CD8-positive, alpha-beta memory T cell (primary cell): Measurements from ENCODE around the gene GIMAP8. TPM values are rescaled to one million over a fixed set of nuclear protein-coding genes. Genes with fewer than 3 reads are reported as not detected.
A peak's percentile ranks its signal among the peaks of the same experiment; 100 is the strongest.

ENCODE experiments used
- CTCF ChIA-PET: fragments of 350-600 bp; sonication (Branson Sonifier 250); formaldehyde crosslinking; loops from one replicate; lab custom pipeline; 2021; ENCODE audit warnings: antibody characterized with exemption; lab: Charles Lee
- POLR2A ChIA-PET: fragments of 350-600 bp; sonication (Branson Sonifier 250); formaldehyde crosslinking; loops from one replicate; lab custom pipeline; 2021; ENCODE audit warnings: antibody characterized with exemption; lab: Charles Lee
- DNase-seq, 5 donors: peaks; one replicate each; pipeline versions ENCODE4 v3.0.0 to v3.0.0-alpha.2; 2020 to 2022; ENCODE audit warnings: mixed read lengths in 1 of 5
- H3K27ac ChIP-seq: one replicate; pipeline ENCODE4 v1.7.0; 2013; ENCODE audit warnings: low read depth, mild to moderate bottlenecking, low read length, moderate library complexity
- H3K27me3 ChIP-seq: 2 replicates; pipeline ENCODE4 v1.7.0; 2013; ENCODE audit warnings: low read length, mild to moderate bottlenecking; ENCODE audit not compliant: insufficient read depth, poor library complexity, severe bottlenecking
- H3K36me3 ChIP-seq: 2 replicates; pipeline ENCODE4 v1.7.0; 2013; ENCODE audit warnings: mild to moderate bottlenecking, low read length, moderate library complexity; ENCODE audit not compliant: insufficient read depth
- H3K4me1 ChIP-seq: 2 replicates; pipeline ENCODE4 v1.7.0; 2013; ENCODE audit warnings: mild to moderate bottlenecking, low read length, moderate library complexity; ENCODE audit not compliant: insufficient read depth
- H3K4me3 ChIP-seq: 2 replicates; pipeline ENCODE4 v1.7.0; 2013; ENCODE audit warnings: mild to moderate bottlenecking, low read length
- H3K9me3 ChIP-seq: 2 replicates; pipeline ENCODE4 v1.7.0; 2013; ENCODE audit warnings: mild to moderate bottlenecking, low read length
- H3K27ac Mint-ChIP-seq, 8 donors: one replicate each; pipeline ENCODE4 v1.8.0; 2020 to 2021; ENCODE audit warnings: mixed read lengths in 8 of 8, mild to moderate bottlenecking in 6 of 8, inconsistent platforms in 3 of 8, moderate library complexity in 3 of 8
- H3K27me3 Mint-ChIP-seq, 2 donors: one replicate each; pipeline ENCODE4 v1.8.0; 2020 to 2021; ENCODE audit warnings: mixed read lengths in 2 of 2, mild to moderate bottlenecking in 1 of 2, moderate library complexity in 1 of 2
- H3K36me3 Mint-ChIP-seq, 3 donors: one replicate each; pipeline ENCODE4 v1.8.0; 2020 to 2021; ENCODE audit warnings: mixed read lengths in 3 of 3, inconsistent platforms in 1 of 3, mild to moderate bottlenecking in 1 of 3
- H3K4me1 Mint-ChIP-seq, 3 donors: one replicate each; pipeline ENCODE4 v1.8.0; 2020 to 2021; ENCODE audit warnings: mixed read lengths in 3 of 3, inconsistent platforms in 1 of 3, mild to moderate bottlenecking in 1 of 3
- H3K4me3 Mint-ChIP-seq, 7 donors: one replicate each; pipeline ENCODE4 v1.8.0; 2020 to 2021; ENCODE audit warnings: mixed read lengths in 7 of 7, mild to moderate bottlenecking in 6 of 7, moderate library complexity in 4 of 7, inconsistent platforms in 2 of 7
- H3K9me3 Mint-ChIP-seq, 5 donors: one replicate each; pipeline ENCODE4 v1.8.0; 2020 to 2022; ENCODE audit warnings: mixed read lengths in 5 of 5, mild to moderate bottlenecking in 3 of 5, moderate library complexity in 2 of 5, inconsistent platforms in 1 of 5
- polyA plus RNA-seq: library from polyadenylated mRNA; unstranded; fragments of 300-500 nt; fragmentation: Illumina TruSeq; gene quantifications from one replicate; pipeline ENCODE4 v1.2.3, GENCODE V29; 2021
- total RNA-seq, 2 experiments: library from RNA; stranded (reverse); gene quantifications; one replicate each; pipeline ENCODE4 v1.2.3, GENCODE V29; 2021

The GIMAP8 gene
- total and polyA plus RNA-seq, 3 experiments from 2014 or later: 11.8 to 30.1 (median 12.3) TPM

DNA sequence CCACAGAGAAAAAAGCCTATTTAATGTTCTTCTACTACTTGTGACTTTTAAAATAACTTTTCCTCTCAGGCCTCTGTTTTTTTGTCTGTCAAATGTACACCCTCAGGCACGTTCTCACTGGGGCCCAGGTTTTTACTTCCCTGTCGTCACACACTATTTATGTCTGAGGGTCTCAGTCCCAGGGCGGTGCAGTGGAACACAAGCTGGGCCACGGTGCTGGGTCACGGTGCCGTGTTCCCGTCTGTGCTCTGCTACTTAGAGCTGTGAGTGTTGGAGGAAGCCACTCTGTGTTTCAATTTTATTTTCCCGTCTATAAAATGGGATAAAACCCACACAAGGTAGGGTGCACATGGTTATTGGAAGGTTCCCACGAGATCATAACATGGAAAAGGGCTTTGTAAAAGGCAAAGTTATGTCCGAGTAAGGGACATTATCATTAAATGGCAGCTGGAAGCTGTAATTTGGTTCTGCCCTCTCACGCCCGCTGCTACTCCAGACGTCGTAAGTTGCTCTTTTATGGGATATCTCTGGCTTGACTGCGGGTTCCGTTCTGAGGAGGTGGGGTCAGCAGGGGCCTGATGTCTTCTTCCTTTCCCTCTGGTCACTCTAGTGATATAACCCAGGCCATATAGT is 46.1 kb upstream of the GIMAP8 start:
- peaks cover 30 to 44% (median 42%) of the 10 kb centered on the region in 3 donors for H3K4me1 Mint-ChIP-seq
- no peaks in the 10 kb centered on the region for H3K27me3 ChIP-seq
- peak overlapping the region; percentile 93 for H3K27ac ChIP-seq
- peak overlapping the region; percentile 86 for H3K4me3 ChIP-seq
- H3K36me3 ChIP-seq: no peaks in the 10 kb centered on the region
- H3K36me3 Mint-ChIP-seq: peaks cover 0 to 23% (median 2%) of the 10 kb centered on the region in 3 donors
- H3K4me3 Mint-ChIP-seq: peak overlapping the region; percentile 83 to 99 (median 91)
- ChIA-PET CTCF (interaction anchor here (0.7 to 1.8 kb wide), 9 partner anchors 17 to 374 kb away, joined by 3 to 7 read pairs (median 3); partner anchors contain the start of gene REPIN1), POLR2A (interaction anchor here (0.8 to 2.0 kb wide), 3 partner anchors 26 to 81 kb away, joined by 3 to 9 read pairs (median 3); partner anchors contain the start of genes ACTR3C, LRRC61 and REPIN1)
- H3K9me3 Mint-ChIP-seq: no peaks in the 10 kb centered on the region
- peak overlapping the region; percentile 84 to 98 (median 95) for H3K27ac Mint-ChIP-seq
- DNase-seq: peak in 1 of 5 donors; percentile 18
- no peaks in the 10 kb centered on the region for H3K9me3 ChIP-seq
- H3K27me3 Mint-ChIP-seq: no peaks in the 10 kb centered on the region
- peaks cover 32% of the 10 kb centered on the region for H3K4me1 ChIP-seq

DNA sequence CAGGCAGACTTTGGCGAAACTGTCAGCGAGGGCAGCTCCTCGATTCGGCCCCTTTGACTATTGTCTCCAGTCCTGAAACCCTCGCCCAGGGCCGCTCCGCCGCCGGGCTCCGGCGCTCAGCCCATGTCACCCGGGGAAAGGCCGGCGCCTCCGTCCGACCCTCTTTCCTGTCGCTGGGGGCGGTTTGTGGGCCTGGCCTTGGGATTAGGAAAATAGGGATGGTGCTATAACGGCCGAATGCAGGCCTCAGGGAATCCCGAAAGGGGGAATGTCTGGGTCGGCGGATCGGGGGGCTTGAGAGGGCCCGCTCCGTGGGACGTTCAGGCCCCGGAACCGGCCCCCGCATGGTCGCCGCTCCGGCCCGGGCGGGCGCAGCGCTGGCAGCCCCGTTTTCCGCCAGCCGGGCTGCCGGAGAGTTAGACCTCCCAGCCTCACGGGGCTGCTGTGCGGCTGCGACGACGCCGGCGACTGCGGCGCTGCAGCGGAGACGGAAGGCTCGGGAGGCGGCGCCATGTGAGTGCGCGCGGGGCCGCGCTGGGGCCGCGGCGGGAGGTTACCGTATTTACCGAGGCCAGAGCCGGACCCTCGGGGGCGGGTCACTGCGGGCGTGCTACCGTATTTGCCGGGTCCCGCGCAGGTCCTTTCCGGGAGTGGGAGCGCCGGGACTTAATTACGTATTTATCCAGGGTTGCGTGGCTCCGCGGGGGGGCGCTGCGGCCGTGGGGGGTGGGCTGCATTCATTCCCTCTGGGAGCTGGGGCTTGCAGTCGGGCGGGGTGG is 45.4 kb upstream of the GIMAP8 start:
- no peaks in the 10 kb centered on the region for H3K9me3 ChIP-seq
- H3K4me3 ChIP-seq: peak overlapping the region; percentile 86
- ChIA-PET CTCF (interaction anchor here (0.5 to 2.3 kb wide), 19 partner anchors 8 to 373 kb away, joined by 3 to 15 read pairs (median 4); partner anchors contain the start of gene REPIN1), POLR2A (interaction anchor here (0.8 to 2.4 kb wide), 8 partner anchors 12 to 350 kb away, joined by 3 to 24 read pairs (median 5); partner anchors contain the start of genes ACTR3C, LRRC61 and REPIN1)
- H3K27me3 ChIP-seq: no peaks in the 10 kb centered on the region
- Mint-ChIP-seq H3K27ac (peak overlapping the region; percentile 89 to 100 (median 98)), H3K4me1 (peaks cover 30 to 44% (median 42%) of the 10 kb centered on the region in 3 donors), H3K36me3 (peaks cover 0 to 31% (median 2%) of the 10 kb centered on the region in 3 donors), H3K9me3 (no peaks in the 10 kb centered on the region), H3K27me3 (no peaks in the 10 kb centered on the region), H3K4me3 (peak overlapping the region; percentile 83 to 99 (median 97))
- H3K36me3 ChIP-seq: no peaks in the 10 kb centered on the region
- H3K27ac ChIP-seq: peak overlapping the region; percentile 93
- peaks cover 32% of the 10 kb centered on the region for H3K4me1 ChIP-seq
- DNase-seq: peak; percentile 63 to 84 (median 75)

- peaks cover 32% of the 10 kb centered on the region for H3K4me1 ChIP-seq
- no peaks in the 10 kb centered on the region for H3K9me3 Mint-ChIP-seq
- H3K27ac Mint-ChIP-seq: peak overlapping the region; percentile 89 to 100 (median 98)
- no peaks in the 10 kb centered on the region for H3K27me3 ChIP-seq
- POLR2A ChIA-PET: interaction anchor here (0.6 to 2.4 kb wide), 7 partner anchors 11 to 366 kb away, joined by 4 to 24 read pairs (median 6); partner anchors contain the start of gene REPIN1
- H3K4me3 ChIP-seq: peak overlapping the region; percentile 86
- H3K9me3 ChIP-seq: no peaks in the 10 kb centered on the region
- CTCF ChIA-PET: interaction anchor here (0.5 to 2.3 kb wide), 17 partner anchors 9 to 59 kb away, joined by 3 to 15 read pairs (median 4); no protein-coding TSS in a partner anchor
- no peaks in the 10 kb centered on the region for H3K36me3 ChIP-seq
- H3K27me3 Mint-ChIP-seq: no peaks in the 10 kb centered on the region
- H3K4me1 Mint-ChIP-seq: peaks cover 30 to 44% (median 42%) of the 10 kb centered on the region in 3 donors
- peaks cover 0 to 38% (median 2%) of the 10 kb centered on the region in 3 donors for H3K36me3 Mint-ChIP-seq
- H3K27ac ChIP-seq: peak overlapping the region; percentile 93
- H3K4me3 Mint-ChIP-seq: peak overlapping the region; percentile 83 to 99 (median 97)
- peak in 3 of 5 donors; percentile 35 to 71 (median 53) for DNase-seq
Observed at GRCh38 chr7:150405584-150406311, 44.7 kb upstream of the GIMAP8 start.

- no peaks in the 10 kb centered on the region for H3K36me3 ChIP-seq
- no peaks in the 10 kb centered on the region for H3K9me3 Mint-ChIP-seq
- H3K27me3 Mint-ChIP-seq: no peaks in the 10 kb centered on the region
- peak overlapping the region; percentile 93 for H3K27ac ChIP-seq
- peak in 1 of 5 donors; percentile 26 for DNase-seq
- H3K27ac Mint-ChIP-seq: peak overlapping the region; percentile 89 to 100 (median 98)
- peak overlapping the region; percentile 83 to 99 (median 97) for H3K4me3 Mint-ChIP-seq
- no peaks in the 10 kb centered on the region for H3K27me3 ChIP-seq
- no peaks in the 10 kb centered on the region for H3K9me3 ChIP-seq
- peak overlapping the region; percentile 86 for H3K4me3 ChIP-seq
- CTCF ChIA-PET: interaction anchor here (0.9 to 2.3 kb wide), 18 partner anchors 9 to 156 kb away, joined by 3 to 15 read pairs (median 4); no protein-coding TSS in a partner anchor
- peaks cover 32% of the 10 kb centered on the region for H3K4me1 ChIP-seq
- POLR2A ChIA-PET: interaction anchor here (1.2 to 2.4 kb wide), 5 partner anchors 11 to 349 kb away, joined by 4 to 24 read pairs (median 6); partner anchors contain the start of gene REPIN1
- H3K36me3 Mint-ChIP-seq: peaks cover 0 to 43% (median 2%) of the 10 kb centered on the region in 3 donors
- peaks cover 30 to 44% (median 42%) of the 10 kb centered on the region in 3 donors for H3K4me1 Mint-ChIP-seq
Observed at GRCh38 chr7:150406312-150406566, 44.2 kb upstream of the GIMAP8 start.

DNA sequence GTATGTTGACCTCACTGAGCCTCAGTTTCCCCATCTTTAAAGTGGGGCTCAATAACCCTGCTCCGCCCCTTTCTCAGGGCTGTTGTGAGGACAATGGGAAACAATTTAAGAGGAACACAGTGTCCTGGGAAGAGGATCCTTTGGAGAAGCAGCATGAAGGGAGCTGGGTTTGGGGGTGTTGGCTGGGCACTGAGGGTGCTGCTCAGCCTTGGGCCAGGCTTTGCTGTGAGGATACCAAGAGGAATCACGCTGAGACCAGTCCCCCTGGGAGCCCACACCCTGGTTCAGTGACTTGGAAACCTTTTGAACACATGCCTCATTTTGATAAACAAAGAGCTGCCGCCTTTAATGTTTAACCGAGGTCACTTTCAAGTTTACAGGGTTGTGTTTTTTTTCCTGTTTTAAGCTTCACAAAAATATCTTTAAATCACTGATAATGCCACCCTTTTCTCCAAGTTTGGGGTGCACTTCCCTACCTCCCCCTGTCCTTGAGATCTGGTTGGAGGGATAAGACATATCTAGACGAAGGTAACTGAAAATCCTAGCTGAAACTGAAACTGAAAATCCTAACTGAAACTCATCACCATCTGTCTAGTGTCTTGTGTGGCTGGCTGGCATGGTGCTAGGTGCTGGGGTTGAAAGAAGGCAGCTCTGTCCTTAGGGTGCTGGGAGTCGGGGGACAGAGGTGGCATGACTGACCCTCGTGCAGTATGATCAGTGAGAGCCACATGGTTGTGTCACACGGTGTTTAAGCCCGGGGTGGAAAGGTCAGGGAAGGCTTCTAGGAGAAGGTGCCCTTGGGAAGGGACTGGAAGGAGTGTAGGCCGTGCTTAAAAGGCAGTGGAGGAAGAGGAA is 43.6 kb upstream of the GIMAP8 start:
- H3K4me3 Mint-ChIP-seq: peak overlapping the region; percentile 83 to 99 (median 97)
- peak overlapping the region; percentile 89 to 100 (median 98) for H3K27ac Mint-ChIP-seq
- no peaks in the 10 kb centered on the region for H3K9me3 Mint-ChIP-seq
- H3K27me3 ChIP-seq: no peaks in the 10 kb centered on the region
- peak overlapping the region; percentile 86 for H3K4me3 ChIP-seq
- H3K27me3 Mint-ChIP-seq: no peaks in the 10 kb centered on the region
- H3K36me3 Mint-ChIP-seq: peaks cover 0 to 49% (median 4%) of the 10 kb centered on the region in 3 donors
- DNase-seq: peak in 3 of 5 donors; percentile 15 to 53 (median 48)
- POLR2A ChIA-PET: interaction anchor here (0.5 to 2.4 kb wide), 4 partner anchors 16 to 348 kb away, joined by 3 to 24 read pairs (median 6); partner anchors contain the start of gene REPIN1
- H3K9me3 ChIP-seq: no peaks in the 10 kb centered on the region
- peak overlapping the region; percentile 93 for H3K27ac ChIP-seq
- no peaks in the 10 kb centered on the region for H3K36me3 ChIP-seq
- H3K4me1 Mint-ChIP-seq: peaks cover 30 to 44% (median 42%) of the 10 kb centered on the region in 3 donors
- CTCF ChIA-PET: interaction anchor here (0.9 to 2.3 kb wide), 18 partner anchors 8 to 156 kb away, joined by 3 to 15 read pairs (median 4); partner anchors contain the start of gene REPIN1
- peaks cover 32% of the 10 kb centered on the region for H3K4me1 ChIP-seq

DNA sequence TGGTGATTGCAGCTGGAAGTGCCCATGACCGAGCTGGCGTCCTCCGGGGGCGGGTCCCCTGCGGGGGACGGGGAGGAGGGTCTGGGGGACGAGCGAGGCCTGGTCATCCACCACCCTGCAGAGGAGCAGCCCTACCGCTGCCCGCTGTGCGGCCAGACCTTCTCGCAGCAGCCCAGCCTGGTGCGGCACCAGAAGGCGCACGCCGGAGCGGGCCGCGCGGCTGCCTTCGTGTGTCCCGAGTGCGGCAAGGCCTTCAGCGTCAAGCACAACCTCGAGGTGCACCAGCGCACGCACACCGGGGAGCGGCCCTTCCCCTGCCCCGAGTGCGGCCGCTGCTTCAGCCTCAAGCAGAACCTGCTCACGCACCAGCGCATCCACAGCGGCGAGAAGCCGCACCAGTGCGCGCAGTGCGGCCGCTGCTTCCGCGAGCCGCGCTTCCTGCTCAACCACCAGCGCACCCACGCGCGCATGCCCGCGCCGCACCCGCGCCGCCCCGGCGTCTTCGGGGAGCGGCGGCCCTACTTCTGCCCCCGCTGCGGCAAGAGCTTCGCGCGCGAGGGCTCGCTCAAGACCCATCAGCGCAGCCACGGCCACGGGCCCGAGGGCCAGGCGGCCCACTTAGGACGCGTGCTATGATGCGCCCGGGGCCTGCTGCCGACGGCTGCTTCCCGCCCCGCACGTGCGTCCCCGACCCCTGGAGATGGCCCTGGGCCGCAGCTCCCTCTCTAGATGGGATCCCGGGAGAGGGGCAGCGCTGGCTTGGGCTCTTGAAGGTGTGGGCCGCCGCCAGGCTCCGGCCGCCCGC is 42.6 kb upstream of the GIMAP8 start:
- Histone ChIP-seq H3K4me1 (peaks cover 32% of the 10 kb centered on the region), H3K36me3 (no peaks in the 10 kb centered on the region), H3K4me3 (no peak overlapping the region), H3K27me3 (no peaks in the 10 kb centered on the region), H3K9me3 (no peaks in the 10 kb centered on the region), H3K27ac (no peak overlapping the region)
- CTCF ChIA-PET: interaction anchor here (1.5 to 2.3 kb wide), 5 partner anchors 11 to 61 kb away, joined by 4 to 7 read pairs (median 5); no protein-coding TSS in a partner anchor
- Mint-ChIP-seq H3K27ac (no peak overlapping the region), H3K27me3 (no peaks in the 10 kb centered on the region), H3K9me3 (no peaks in the 10 kb centered on the region), H3K4me3 (peak overlapping the region in 1 of 7 donors; percentile 58), H3K4me1 (peaks cover 29 to 44% (median 42%) of the 10 kb centered on the region in 3 donors), H3K36me3 (peaks cover 0 to 53% (median 5%) of the 10 kb centered on the region in 3 donors)
- DNase-seq: no peak
- POLR2A ChIA-PET: interaction anchor here (0.5 to 2.4 kb wide), 3 partner anchors 17 to 42 kb away, joined by 3 to 24 read pairs (median 7); partner anchors contain the start of gene REPIN1
